B cell (primary cell): Measurements from ENCODE around the gene GTF3C2. TPM values are rescaled to one million over a fixed set of nuclear protein-coding genes. Genes with fewer than 3 reads are reported as not detected.

ENCODE experiments used
- ATAC-seq: fragments of 200-7000 bp; cut with Tn5 transposase; one replicate; pipeline ENCODE4 v1.10.0; 2021; ENCODE audit warnings: low read depth, mild to moderate bottlenecking, moderate number of reproducible peaks, moderate library complexity
- CTCF ChIA-PET: fragments of 350-600 bp; sonication (Branson Sonifier 250); formaldehyde crosslinking; loops from one replicate; lab custom pipeline; 2021; ENCODE audit warnings: antibody characterized with exemption, inconsistent platforms; lab: Charles Lee
- POLR2A ChIA-PET: fragments of 350-600 bp; sonication (Branson Sonifier 250); formaldehyde crosslinking; loops from one replicate; lab custom pipeline; 2021; ENCODE audit warnings: antibody characterized with exemption; lab: Charles Lee
- DNase-seq: peaks from one replicate; pipeline ENCODE4 v3.0.0; 2013
- H2AFZ ChIP-seq: 2 replicates; pipeline ENCODE4 v1.6.1; 2012; ENCODE audit warnings: mild to moderate bottlenecking, low read depth, low read length; ENCODE audit not compliant: insufficient read depth, poor library complexity, severe bottlenecking
- H3K27ac ChIP-seq, 2 donors: 1 replicate in 1 of 2; 2 replicates in 1 of 2; pipeline ENCODE4 v1.5.1; 2012 to 2013; ENCODE audit warnings: low read length in 2 of 2, mild to moderate bottlenecking in 2 of 2, moderate library complexity in 1 of 2
- H3K27me3 ChIP-seq, 4 experiments: fragments of 200-600 bp in 1 of 4; sonication (generic) in 1 of 4; replicated peaks in 1 of 4; 1 replicate in 2 of 4; 2 replicates in 2 of 4; pipeline versions ENCODE4 v1.6.1 to v1.7.0; 2013 to 2016; ENCODE audit warnings: low read length in 3 of 4, mild to moderate bottlenecking in 2 of 4, mixed read lengths in 1 of 4, moderate library complexity in 1 of 4; ENCODE audit not compliant: insufficient read depth in 4 of 4, control insufficient read depth in 3 of 4; ENCODE audit errors: control extremely low read depth in 1 of 4
- H3K36me3 ChIP-seq, 2 experiments: replicated peaks in 1 of 2; 1 replicate in 1 of 2; 2 replicates in 1 of 2; pipeline versions ENCODE4 v1.6.1 to v1.7.1; 2013; ENCODE audit warnings: low read length in 1 of 2; ENCODE audit not compliant: insufficient read depth in 2 of 2, control insufficient read depth in 1 of 2; ENCODE audit errors: control extremely low read depth in 1 of 2, extremely low read depth in 1 of 2
- H3K4me1 ChIP-seq, 2 donors: fragments of 200-600 bp in 1 of 2; sonication (generic) in 1 of 2; 1 replicate in 1 of 2; 2 replicates in 1 of 2; pipeline versions ENCODE4 v1.5.1 to v1.6.1; 2013 to 2017; ENCODE audit warnings: low read length in 2 of 2; ENCODE audit not compliant: control insufficient read depth in 2 of 2, insufficient read depth in 2 of 2
- H3K4me2 ChIP-seq: replicated peaks from 2 replicates; pipeline ENCODE3; 2012; ENCODE audit warnings: mild to moderate bottlenecking, low read depth, low read length; ENCODE audit not compliant: poor library complexity, severe bottlenecking
- H3K4me3 ChIP-seq, 5 experiments: fragments of 200-600 bp in 1 of 5; sonication (generic) in 1 of 5; 1 replicate in 3 of 5; 2 replicates in 2 of 5; pipeline versions ENCODE4 v1.5.1 to v1.7.0; 2011 to 2016; ENCODE audit warnings: low read length in 4 of 5, mild to moderate bottlenecking in 4 of 5, low read depth in 2 of 5, control low read depth in 1 of 5, moderate library complexity in 1 of 5; ENCODE audit not compliant: insufficient read depth in 1 of 5; ENCODE audit errors: control extremely low read depth in 1 of 5, extremely low read depth in 1 of 5
- H3K79me2 ChIP-seq: fragments of 200-600 bp; sonication (generic); one replicate; pipeline ENCODE4 v1.6.0; 2016; ENCODE audit warnings: low read length; ENCODE audit not compliant: control insufficient read depth, insufficient read depth
- H3K9ac ChIP-seq: fragments of 200-600 bp; sonication (generic); 2 replicates; pipeline ENCODE4 v1.6.1; 2017; ENCODE audit warnings: mild to moderate bottlenecking, low read length, moderate library complexity
- H3K9me3 ChIP-seq, 3 donors: one replicate each; pipeline versions ENCODE4 v1.6.1 to v1.7.1; 2013; ENCODE audit warnings: low read length in 2 of 3; ENCODE audit not compliant: control insufficient read depth in 2 of 3, insufficient read depth in 1 of 3; ENCODE audit errors: control extremely low read depth in 1 of 3
- H4K20me1 ChIP-seq: 2 replicates; pipeline ENCODE4 v1.6.0; 2012; ENCODE audit warnings: mild to moderate bottlenecking, low read length; ENCODE audit not compliant: insufficient read depth, control insufficient read depth, poor library complexity, severe bottlenecking
- H3K27ac Mint-ChIP-seq: one replicate; pipeline ENCODE4 v1.8.0; 2021; ENCODE audit warnings: mixed read lengths
- H3K27me3 Mint-ChIP-seq: one replicate; pipeline ENCODE4 v1.8.0; 2021; ENCODE audit warnings: mixed read lengths
- H3K4me1 Mint-ChIP-seq: one replicate; pipeline ENCODE4 v1.8.0; 2021; ENCODE audit warnings: mixed read lengths
- H3K4me3 Mint-ChIP-seq: one replicate; pipeline ENCODE4 v1.8.0; 2021; ENCODE audit warnings: mixed read lengths
- H3K9me3 Mint-ChIP-seq: one replicate; pipeline ENCODE4 v1.8.0; 2022; ENCODE audit warnings: mixed read lengths; ENCODE audit not compliant: insufficient read depth
- CTCF ChIP-seq: fragments of 200-600 bp; IDR thresholded peaks from one replicate; pipeline ENCODE4 v1.8.0; 2022; ENCODE audit warnings: antibody characterized with exemption, mild to moderate bottlenecking
- EZH2 ChIP-seq: IDR thresholded peaks from 2 replicates; pipeline ENCODE4 v1.6.1; 2012; ENCODE audit warnings: borderline replicate concordance, low read depth, mild to moderate bottlenecking, moderate library complexity, low read length; ENCODE audit not compliant: insufficient read depth, poor library complexity, severe bottlenecking
- WGBS: methylation state at CpG from one replicate; pipeline ENCODE4 v1.1.5; 2013; ENCODE audit warnings: missing lambda C conversion rate; ENCODE audit not compliant: insufficient coverage; 5-methylcytosine and 5-hydroxymethylcytosine counted together
- intact Hi-C: fragments of 100-400 bp; cut with micrococcal nuclease; formaldehyde crosslinking; loops from one replicate; pipeline ENCODE4 v1.10.0; 2022
- polyA plus RNA-seq: library from polyadenylated mRNA; depleted of rRNA; stranded (reverse); fragments of >200 nt; gene quantifications from 2 replicates; pipeline ENCODE4 v1.2.3, GENCODE V29; 2012
- total RNA-seq, 2 donors: library from RNA; stranded (reverse); fragments of 120-200 nt in 1 of 2; gene quantifications; 1 replicate in 1 of 2; 2 replicates in 1 of 2; pipeline versions ENCODE4 v1.2.3 to v1.2.4, GENCODE V29; 2013 to 2022

GTF3C2 gene
- total and polyA plus RNA-seq, 2 donors (not counting 1 experiment from before 2014, with no cell fraction given): 84.8 to 121 TPM

DNA sequence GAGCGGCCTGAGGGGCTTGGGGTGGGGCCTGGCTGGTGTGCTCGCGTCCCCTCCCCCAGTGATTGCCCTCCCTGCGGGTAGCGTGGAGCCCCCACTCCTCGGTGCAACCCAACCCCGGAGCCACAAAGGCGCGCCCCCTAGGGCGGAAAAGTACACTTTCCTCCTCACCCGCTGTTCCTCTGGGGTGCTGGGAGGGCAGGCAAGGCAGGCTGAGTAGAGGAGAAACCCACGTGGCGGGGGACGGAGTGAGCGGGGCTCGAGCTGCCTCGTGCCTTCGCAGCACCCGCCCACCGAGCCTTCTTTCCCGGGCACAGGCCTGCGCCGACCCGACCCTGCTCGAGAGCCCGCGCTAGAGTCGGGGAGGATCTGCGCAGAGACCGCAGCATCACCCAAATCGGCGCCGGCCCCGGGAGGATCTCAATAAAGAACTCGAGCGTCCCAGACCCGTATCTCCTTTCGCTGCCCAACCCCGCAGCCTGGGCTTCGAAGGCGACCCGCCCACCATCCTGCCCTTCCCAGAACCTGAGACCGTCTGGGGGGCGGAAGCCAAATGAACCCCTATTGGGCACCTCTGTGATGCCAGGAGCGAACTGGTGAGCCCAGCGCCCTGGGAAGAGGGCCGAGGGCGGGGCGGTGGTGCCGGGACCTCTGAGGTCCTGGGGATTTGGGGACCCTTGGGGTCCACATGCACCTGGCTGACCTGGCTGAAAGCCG lies 49.8 kb downstream of the GTF3C2 start:
- H3K27me3 Mint-ChIP-seq: peaks cover 21% of the 10 kb centered on the region
- TF ChIP-seq CTCF (no peak), EZH2 (no peak)

DNA sequence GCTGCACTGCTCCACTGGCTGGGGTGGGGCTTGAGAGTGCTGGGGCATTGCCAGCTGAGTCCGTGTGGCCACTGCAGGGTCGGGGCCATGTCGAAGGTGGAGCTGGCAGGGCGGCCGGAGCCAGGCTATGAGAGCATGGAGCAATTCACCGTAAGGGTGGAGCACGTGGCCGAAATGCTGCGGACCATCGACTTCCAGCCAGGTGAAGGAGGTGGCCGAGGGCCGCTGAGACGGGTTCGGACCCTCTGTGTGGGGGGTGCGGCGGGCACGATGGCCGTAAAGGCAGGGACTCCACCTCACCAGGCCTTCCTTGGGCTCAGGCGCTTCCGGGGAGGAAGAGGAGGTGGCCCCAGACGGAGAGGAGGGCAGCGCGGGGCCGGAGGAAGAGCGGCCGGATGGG lies 50.4 kb downstream of the GTF3C2 start:
- ATAC-seq (no peak), DNase-seq (no peak)
- Mint-ChIP-seq H3K27me3 (peaks cover 21% of the 10 kb centered on the region), H3K27ac (no peak overlapping the region), H3K9me3 (no peaks in the 10 kb centered on the region), H3K4me1 (peaks cover 11% of the 10 kb centered on the region), H3K4me3 (no peak overlapping the region)
- Histone ChIP-seq H3K36me3 (peaks cover 0 to 6% of the 10 kb centered on the region in 2 experiments), H3K9me3 (peaks cover 0 to 7% (median 0%) of the 10 kb centered on the region in 3 donors), H2AFZ (peak overlapping the region; percentile 56), H4K20me1 (no peaks in the 10 kb centered on the region), H3K4me3 (peak overlapping the region in 4 of 5 experiments; percentile 15 to 30 (median 22)), H3K4me2 (peak overlapping the region; percentile 71), H3K27me3 (peaks cover 0 to 29% (median 9%) of the 10 kb centered on the region in 4 experiments), H3K4me1 (peaks cover 14 to 22% of the 10 kb centered on the region in 2 donors), H3K27ac (no peak overlapping the region), H3K79me2 (no peaks in the 10 kb centered on the region), H3K9ac (peak overlapping the region; percentile 28)
- POLR2A ChIA-PET: no interaction called here
- 45% methylated on average over 26 of the region's 26 CpGs for WGBS
- CTCF ChIA-PET: interaction anchor here (3.8 kb wide), 1 partner anchor 208 kb away, joined by 26 read pairs; no protein-coding TSS in a partner anchor
- intact Hi-C loops: no loop called here
- TF ChIP-seq EZH2: no peak

More for the DNA sequence above, 49.8 kb downstream of the GTF3C2 start:
- no peaks in the 10 kb centered on the region for H3K79me2 ChIP-seq
- peak; percentile 25 for ATAC-seq
- 4% methylated on average over 51 of the region's 51 CpGs for WGBS
- peaks cover 0 to 7% (median 0%) of the 10 kb centered on the region in 3 donors for H3K9me3 ChIP-seq
- intact Hi-C loops: no loop called here
- H3K9ac ChIP-seq: peak overlapping the region; percentile 28
- no peaks in the 10 kb centered on the region for H4K20me1 ChIP-seq
- Mint-ChIP-seq H3K9me3 (no peaks in the 10 kb centered on the region), H3K4me3 (peak overlapping the region; percentile 64), H3K27ac (no peak overlapping the region), H3K4me1 (peaks cover 11% of the 10 kb centered on the region)
- peaks cover 0 to 29% (median 9%) of the 10 kb centered on the region in 4 experiments for H3K27me3 ChIP-seq
- H2AFZ ChIP-seq: peak overlapping the region; percentile 56
- DNase-seq: peak; percentile 50
- H3K27ac ChIP-seq: no peak overlapping the region
- peaks cover 0 to 7% of the 10 kb centered on the region in 2 experiments for H3K36me3 ChIP-seq
- ChIA-PET POLR2A (no interaction called here), CTCF (no interaction called here)
- H3K4me1 ChIP-seq: peaks cover 14 to 22% of the 10 kb centered on the region in 2 donors
- H3K4me2 ChIP-seq: peak overlapping the region; percentile 71
- H3K4me3 ChIP-seq: peak overlapping the region in 4 of 5 experiments; percentile 15 to 30 (median 22)
